NT2/D1 (cell line): ENCODE results near the gene MICALL2.

Source experiments
- SUZ12 ChIP-seq: IDR thresholded peaks from 2 replicates; pipeline ENCODE4 v1.6.1; 2011; ENCODE audit not compliant: insufficient read length, insufficient read depth; ENCODE audit errors: extremely low read depth
- YY1 ChIP-seq: IDR thresholded peaks from 2 replicates; pipeline ENCODE4 v1.6.1; 2011; ENCODE audit not compliant: insufficient read length, insufficient read depth
- ZNF274 ChIP-seq: IDR thresholded peaks from 2 replicates; pipeline ENCODE4 v1.6.1; 2011; ENCODE audit warnings: mild to moderate bottlenecking, low read depth, low read length

GRCh38 chr7:1385086-1385808 is 74.0 kb downstream of the MICALL2 start:
- TF ChIP-seq YY1 (no peak), ZNF274 (no peak), SUZ12 (no peak)
